GM21526 (cell line): ENCODE results near the gene EXD2.
"Not testable (repeated sequence)": the region's sequence is repeated elsewhere in the genome, so short reads cannot be mapped to it uniquely, and the experiment has no call there.

Experiments
- ATAC-seq: cut with Tn5 transposase; IDR thresholded peaks from one replicate; pipeline ENCODE4 v1.9.1; 2021; ENCODE audit warnings: moderate library complexity; ENCODE audit not compliant: unreplicated experiment, low FRiP score

EXD2 gene

GRCh38 chr14:69193721-69194120 lies 2.4 kb downstream of the EXD2 start:
- ATAC-seq = no peak

- no peak for ATAC-seq
Measured at GRCh38 chr14:69199786-69200185, 8.5 kb downstream of the EXD2 start.

- no peak for ATAC-seq
Measured at GRCh38 chr14:69204753-69205152, 13.5 kb downstream of the EXD2 start.

GRCh38 chr14:69207435-69208041 lies 16.2 kb downstream of the EXD2 start:
- ATAC-seq = no peak

- no peak for ATAC-seq
Measured at GRCh38 chr14:69208666-69209065, 17.4 kb downstream of the EXD2 start.

- ATAC-seq = no peak
Measured at GRCh38 chr14:69214393-69214792, 23.1 kb downstream of the EXD2 start.

- not testable (repeated sequence) for ATAC-seq
Measured at GRCh38 chr14:69217663-69218062, 26.4 kb downstream of the EXD2 start.

- ATAC-seq = no peak
Measured at GRCh38 chr14:69224946-69225345, 33.6 kb downstream of the EXD2 start.

GRCh38 chr14:69226178-69226577 lies 34.9 kb downstream of the EXD2 start:
- ATAC-seq = no peak

GRCh38 chr14:69226736-69227135 lies 35.4 kb downstream of the EXD2 start:
- no peak for ATAC-seq

- no peak for ATAC-seq
Measured at GRCh38 chr14:69231486-69231885, 40.2 kb downstream of the EXD2 start.

GRCh38 chr14:69232388-69232787 lies 41.1 kb downstream of the EXD2 start:
- no peak for ATAC-seq

GRCh38 chr14:69234106-69234505 lies 42.8 kb downstream of the EXD2 start:
- no peak for ATAC-seq

- ATAC-seq = no peak
Measured at GRCh38 chr14:69235708-69236107, 44.4 kb downstream of the EXD2 start.

GRCh38 chr14:69237142-69237541 lies 45.8 kb downstream of the EXD2 start:
- no peak for ATAC-seq

- no peak for ATAC-seq
Measured at GRCh38 chr14:69237584-69237983, 46.3 kb downstream of the EXD2 start.

GRCh38 chr14:69238883-69239282 lies 47.6 kb downstream of the EXD2 start:
- no peak for ATAC-seq

GRCh38 chr14:69240527-69241173 lies 49.4 kb downstream of the EXD2 start:
- no peak for ATAC-seq

GRCh38 chr14:69241577-69241976 lies 50.3 kb downstream of the EXD2 start:
- ATAC-seq = no peak

- ATAC-seq = no peak
Measured at GRCh38 chr14:69242311-69243224, 51.3 kb downstream of the EXD2 start.

- no peak for ATAC-seq
Measured at GRCh38 chr14:69244946-69245345, 53.6 kb downstream of the EXD2 start.
